Caco-2 (cell line): ENCODE measurements around the gene GRK1. TPM values are rescaled to one million over a fixed set of nuclear protein-coding genes. Genes with fewer than 3 reads are reported as not detected.

Source experiments
- BruUV-seq: library from RNA; stranded (reverse); fragments of 400-500 nt; replicated peaks from 2 replicates; lab custom pipeline; 2021; lab: Mats Ljungman, UMichigan
- CTCF ChIA-PET: fragments of 300-600 bp; sonication (Branson Sonifier 250); formaldehyde crosslinking; loops from one replicate; lab custom pipeline; 2022; ENCODE audit warnings: antibody characterized with exemption; lab: Charles Lee
- POLR2A ChIA-PET: fragments of 300-600 bp; sonication (Branson Sonifier 250); formaldehyde crosslinking; loops from one replicate; lab custom pipeline; 2022; ENCODE audit warnings: antibody characterized with exemption; lab: Charles Lee
- DNase-seq, 2 experiments: peaks; one replicate each; pipeline versions ENCODE4 v3.0.0 to v3.0.0-alpha.2; 2020 to 2022
- H3K27me3 ChIP-seq: replicated peaks from 2 replicates; pipeline ENCODE4 v1.6.0; 2011; ENCODE audit warnings: low read length; ENCODE audit not compliant: control insufficient read depth, insufficient read depth
- H3K36me3 ChIP-seq: 2 replicates; pipeline ENCODE4 v1.5.1; 2011; ENCODE audit warnings: low read length; ENCODE audit not compliant: control insufficient read depth, insufficient read depth
- H3K4me1 ChIP-seq: fragments of 250-450 bp; sonication (Bioruptor Pico); 2 replicates; pipeline ENCODE4 v1.5.1; 2020; ENCODE audit warnings: mild to moderate bottlenecking
- H3K4me3 ChIP-seq: 2 replicates; pipeline ENCODE4 v1.5.1; 2011; ENCODE audit warnings: low read depth, mild to moderate bottlenecking, control low read depth, low read length
- H3K9me3 ChIP-seq: fragments of 250-450 bp; sonication (Bioruptor Pico); 2 replicates; pipeline ENCODE4 v1.5.1; 2020; ENCODE audit warnings: mild to moderate bottlenecking, moderate library complexity
- H3K27ac Mint-ChIP-seq: one replicate; pipeline ENCODE4 v1.8.0; 2022; ENCODE audit warnings: mixed read lengths; ENCODE audit not compliant: unreplicated experiment
- H3K27me3 Mint-ChIP-seq: one replicate; pipeline ENCODE4 v1.8.0; 2022; ENCODE audit warnings: mixed read lengths; ENCODE audit not compliant: insufficient read depth, unreplicated experiment
- H3K36me3 Mint-ChIP-seq: one replicate; pipeline ENCODE4 v1.8.0; 2022; ENCODE audit warnings: mild to moderate bottlenecking, mixed read lengths; ENCODE audit not compliant: insufficient read depth, unreplicated experiment
- H3K4me1 Mint-ChIP-seq: one replicate; pipeline ENCODE4 v1.8.0; 2022; ENCODE audit warnings: low read depth, mixed read lengths; ENCODE audit not compliant: unreplicated experiment
- H3K4me3 Mint-ChIP-seq: one replicate; pipeline ENCODE4 v1.8.0; 2022; ENCODE audit warnings: mild to moderate bottlenecking, moderate library complexity, mixed read lengths; ENCODE audit not compliant: unreplicated experiment
- H3K9me3 Mint-ChIP-seq: one replicate; pipeline ENCODE4 v1.8.0; 2022; ENCODE audit warnings: mixed read lengths; ENCODE audit not compliant: unreplicated experiment
- intact Hi-C: fragments of 100-400 bp; cut with micrococcal nuclease; formaldehyde crosslinking; loops from one replicate; pipeline ENCODE4 v1.10.0; 2022; ENCODE audit not compliant: unreplicated experiment
- total RNA-seq: library from RNA; stranded (reverse); gene quantifications from 2 replicates; pipeline ENCODE4 v1.2.3, GENCODE V29; 2022
- TF ChIP-seq, protein P1 (sequence below), 2 experiments: fragments of 200-600 bp in 1 of 2; IDR thresholded peaks; 1 replicate in 1 of 2; 2 replicates in 1 of 2; pipeline versions ENCODE4 v1.5.1 to v1.8.0; 2011 to 2022; ENCODE audit warnings: antibody characterized with exemption in 1 of 2, control low read depth in 1 of 2, inconsistent platforms in 1 of 2, low read depth in 1 of 2, low read length in 1 of 2, mild to moderate bottlenecking in 1 of 2, moderate library complexity in 1 of 2; ENCODE audit not compliant: insufficient read depth in 1 of 2, severe bottlenecking in 1 of 2, unreplicated experiment in 1 of 2

GRK1 gene
- total RNA-seq, 1 experiment from 2014 or later = not detected

DNA sequence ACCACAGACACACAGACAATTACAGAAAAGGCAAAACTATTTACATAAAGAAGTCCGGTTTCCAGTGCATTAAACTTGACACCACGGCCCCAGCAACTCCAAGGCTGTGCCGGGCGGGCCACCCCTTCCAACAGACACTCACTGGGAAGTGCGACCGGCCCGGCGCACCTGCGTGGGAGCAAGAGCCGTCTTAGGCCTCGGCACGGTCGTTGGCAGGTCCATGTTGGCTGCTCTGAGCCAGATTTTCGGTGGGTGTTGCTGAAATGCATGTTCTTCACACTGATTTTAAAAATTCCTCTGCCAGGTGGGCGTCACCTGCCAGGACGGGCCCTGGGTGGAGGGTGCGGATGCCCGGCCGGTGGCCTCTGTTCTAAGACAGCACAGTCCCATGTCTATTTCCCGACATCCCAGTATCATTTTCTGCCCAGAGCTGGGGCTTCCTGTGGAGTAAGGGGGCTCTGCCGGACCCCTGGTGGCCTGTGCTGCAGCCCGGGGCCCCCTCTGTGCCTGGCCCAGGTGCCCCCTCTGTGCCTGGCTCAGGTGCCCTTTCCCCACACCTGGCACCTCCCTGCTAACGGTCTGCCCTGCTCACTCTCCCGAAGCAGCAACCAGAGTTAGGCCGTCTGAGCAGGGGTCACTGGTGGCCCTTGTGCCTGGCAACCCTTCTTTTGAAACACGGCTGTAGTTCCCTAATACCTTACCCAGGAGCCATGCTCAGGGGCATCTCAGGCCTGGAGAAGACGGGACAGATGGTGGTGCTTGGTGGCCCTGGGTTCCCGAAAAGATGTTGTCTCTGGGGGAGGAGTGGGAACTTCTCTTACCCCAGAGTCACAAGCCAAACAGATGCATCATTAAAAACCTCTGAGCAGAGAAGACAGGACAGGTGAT lies 101.2 kb downstream of the GRK1 start:
- ChIA-PET CTCF (no interaction called here), POLR2A (no interaction called here)
- Histone ChIP-seq H3K9me3 (peaks cover 6% of the 10 kb centered on the region), H3K36me3 (no peaks in the 10 kb centered on the region), H3K27me3 (no peaks in the 10 kb centered on the region), H3K4me3 (no peak overlapping the region), H3K4me1 (no peaks in the 10 kb centered on the region)
- no TSS peak for BruUV-seq
- Mint-ChIP-seq H3K4me1 (no peaks in the 10 kb centered on the region), H3K9me3 (no peaks in the 10 kb centered on the region), H3K27me3 (peaks cover 5% of the 10 kb centered on the region), H3K36me3 (no peaks in the 10 kb centered on the region), H3K4me3 (no peak overlapping the region), H3K27ac (no peak overlapping the region)
- DNase-seq = no peak
- TF ChIP-seq, protein P1, sequence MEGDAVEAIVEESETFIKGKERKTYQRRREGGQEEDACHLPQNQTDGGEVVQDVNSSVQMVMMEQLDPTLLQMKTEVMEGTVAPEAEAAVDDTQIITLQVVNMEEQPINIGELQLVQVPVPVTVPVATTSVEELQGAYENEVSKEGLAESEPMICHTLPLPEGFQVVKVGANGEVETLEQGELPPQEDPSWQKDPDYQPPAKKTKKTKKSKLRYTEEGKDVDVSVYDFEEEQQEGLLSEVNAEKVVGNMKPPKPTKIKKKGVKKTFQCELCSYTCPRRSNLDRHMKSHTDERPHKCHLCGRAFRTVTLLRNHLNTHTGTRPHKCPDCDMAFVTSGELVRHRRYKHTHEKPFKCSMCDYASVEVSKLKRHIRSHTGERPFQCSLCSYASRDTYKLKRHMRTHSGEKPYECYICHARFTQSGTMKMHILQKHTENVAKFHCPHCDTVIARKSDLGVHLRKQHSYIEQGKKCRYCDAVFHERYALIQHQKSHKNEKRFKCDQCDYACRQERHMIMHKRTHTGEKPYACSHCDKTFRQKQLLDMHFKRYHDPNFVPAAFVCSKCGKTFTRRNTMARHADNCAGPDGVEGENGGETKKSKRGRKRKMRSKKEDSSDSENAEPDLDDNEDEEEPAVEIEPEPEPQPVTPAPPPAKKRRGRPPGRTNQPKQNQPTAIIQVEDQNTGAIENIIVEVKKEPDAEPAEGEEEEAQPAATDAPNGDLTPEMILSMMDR (IDR thresholded peaks at IDR 0.05; ENCODE audit: insufficient read depth in 1 of 2, low read depth in 1 of 2, low read length in 1 of 2, severe bottlenecking in 1 of 2, unreplicated experiment in 1 of 2) = no peak
- intact Hi-C loops = no loop called here

DNA sequence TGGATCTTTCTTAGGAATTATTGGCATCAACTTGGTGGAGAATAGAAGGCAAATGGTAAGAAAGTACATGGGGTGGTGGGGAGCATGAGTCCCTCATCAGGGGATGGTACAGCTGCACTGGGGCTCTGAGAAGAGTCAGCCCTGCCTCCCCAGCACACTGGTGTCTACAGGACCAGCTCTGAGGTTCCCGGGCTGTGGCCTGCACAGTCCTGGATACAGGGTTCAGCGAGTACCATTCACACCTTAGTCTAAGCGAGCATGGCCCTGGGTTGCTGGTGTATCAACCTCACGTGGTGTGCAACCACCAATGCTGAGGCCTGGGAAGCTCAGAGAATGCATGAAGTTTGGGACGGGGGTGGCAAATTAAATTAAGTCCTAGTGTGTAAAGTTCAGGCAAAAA lies 102.1 kb downstream of the GRK1 start:
- Mint-ChIP-seq H3K36me3 (no peaks in the 10 kb centered on the region), H3K9me3 (no peaks in the 10 kb centered on the region), H3K4me3 (no peak overlapping the region), H3K4me1 (no peaks in the 10 kb centered on the region), H3K27me3 (peaks cover 2% of the 10 kb centered on the region), H3K27ac (no peak overlapping the region)
- CTCF ChIA-PET = no interaction called here
- Histone ChIP-seq H3K36me3 (no peaks in the 10 kb centered on the region), H3K27me3 (no peaks in the 10 kb centered on the region), H3K9me3 (peaks cover 6% of the 10 kb centered on the region), H3K4me3 (no peak overlapping the region), H3K4me1 (no peaks in the 10 kb centered on the region)
- TF ChIP-seq, protein P1 (IDR thresholded peaks at IDR 0.05; ENCODE audit: insufficient read depth in 1 of 2, low read depth in 1 of 2, low read length in 1 of 2, severe bottlenecking in 1 of 2, unreplicated experiment in 1 of 2) = no peak
- POLR2A ChIA-PET = no interaction called here
- intact Hi-C loops = no loop called here
- no peak for DNase-seq
- no TSS peak for BruUV-seq

DNA sequence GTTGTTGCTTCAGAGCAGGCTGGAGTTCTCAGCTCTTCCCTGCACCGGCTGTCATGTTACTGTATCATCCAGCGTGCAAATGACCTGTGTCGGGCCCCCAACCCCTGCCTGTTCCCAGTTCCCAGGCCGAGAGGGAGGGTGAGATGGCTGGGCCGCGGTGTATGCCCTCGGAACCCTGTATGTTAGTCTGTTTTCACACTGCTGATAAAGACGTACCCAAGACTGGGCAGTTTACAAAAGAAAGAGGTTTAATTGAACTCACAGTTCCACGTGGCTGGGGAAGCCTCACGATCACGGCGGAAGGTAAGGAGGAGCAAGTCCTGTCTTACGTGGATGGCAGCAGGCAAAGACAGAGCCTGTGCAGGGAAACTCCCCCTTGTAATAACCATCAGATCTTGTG lies 102.9 kb downstream of the GRK1 start:
- CTCF ChIA-PET = no interaction called here
- H3K27me3 ChIP-seq = no peaks in the 10 kb centered on the region
- no peaks in the 10 kb centered on the region for H3K9me3 Mint-ChIP-seq

More for the DNA sequence above, 102.9 kb downstream of the GRK1 start:
- Histone ChIP-seq H3K36me3 (no peaks in the 10 kb centered on the region), H3K4me1 (no peaks in the 10 kb centered on the region), H3K9me3 (peaks cover 6% of the 10 kb centered on the region), H3K4me3 (no peak overlapping the region)
- no peak for DNase-seq
- BruUV-seq = no TSS peak
- intact Hi-C loops = no loop called here
- POLR2A ChIA-PET = no interaction called here
- Mint-ChIP-seq H3K4me3 (no peak overlapping the region), H3K27me3 (peaks cover 2% of the 10 kb centered on the region), H3K27ac (no peak overlapping the region), H3K4me1 (no peaks in the 10 kb centered on the region), H3K36me3 (no peaks in the 10 kb centered on the region)
- TF ChIP-seq, protein P1 (IDR thresholded peaks at IDR 0.05; ENCODE audit: insufficient read depth in 1 of 2, low read depth in 1 of 2, low read length in 1 of 2, severe bottlenecking in 1 of 2, unreplicated experiment in 1 of 2) = no peak
